Peyer's patch (tissue), 4 donors: Measurements from ENCODE around the gene DLGAP4.

Experiments
- POLR2A ChIP-seq, 2 donors: fragments of 450-650 bp; IDR thresholded peaks; one replicate each; pipeline ENCODE4 v1.5.1; 2017; ENCODE audit warnings: antibody characterized with exemption in 2 of 2, mild to moderate bottlenecking in 2 of 2, moderate library complexity in 2 of 2
- TF ChIP-seq, protein P1 (sequence below), 6 experiments: fragments of 450-650 bp in 4 of 6; fragments of 200-600 bp in 2 of 6; sonication (generic) in 1 of 6; IDR thresholded peaks; one replicate each; pipeline ENCODE4 v1.5.1; 2017 to 2019; ENCODE audit warnings: antibody characterized with exemption in 6 of 6, mild to moderate bottlenecking in 3 of 6, moderate library complexity in 1 of 6

DNA sequence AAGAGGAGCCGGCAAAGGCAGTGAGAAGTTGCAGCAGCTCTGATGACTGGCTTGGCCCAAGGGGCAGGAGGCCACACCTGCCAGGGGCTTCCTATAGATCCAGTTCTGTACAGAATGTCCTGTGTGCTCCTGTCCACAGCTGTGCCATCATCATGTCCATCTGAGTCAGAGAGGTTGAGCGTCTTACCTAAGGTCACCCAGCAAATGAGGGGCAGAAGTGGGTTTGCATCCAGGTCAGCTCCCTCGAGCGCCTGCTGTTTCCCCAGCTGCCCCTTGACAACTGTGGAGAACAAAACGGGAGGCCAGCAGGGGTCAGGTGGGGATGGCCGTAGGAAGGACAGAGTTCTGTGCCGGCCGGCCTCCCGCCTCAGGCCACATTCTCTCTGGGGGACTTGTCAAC is 47.6 kb downstream of the DLGAP4 start:
- TF ChIP-seq POLR2A (IDR thresholded peaks at IDR 0.05), result no peak
- TF ChIP-seq, protein P1, sequence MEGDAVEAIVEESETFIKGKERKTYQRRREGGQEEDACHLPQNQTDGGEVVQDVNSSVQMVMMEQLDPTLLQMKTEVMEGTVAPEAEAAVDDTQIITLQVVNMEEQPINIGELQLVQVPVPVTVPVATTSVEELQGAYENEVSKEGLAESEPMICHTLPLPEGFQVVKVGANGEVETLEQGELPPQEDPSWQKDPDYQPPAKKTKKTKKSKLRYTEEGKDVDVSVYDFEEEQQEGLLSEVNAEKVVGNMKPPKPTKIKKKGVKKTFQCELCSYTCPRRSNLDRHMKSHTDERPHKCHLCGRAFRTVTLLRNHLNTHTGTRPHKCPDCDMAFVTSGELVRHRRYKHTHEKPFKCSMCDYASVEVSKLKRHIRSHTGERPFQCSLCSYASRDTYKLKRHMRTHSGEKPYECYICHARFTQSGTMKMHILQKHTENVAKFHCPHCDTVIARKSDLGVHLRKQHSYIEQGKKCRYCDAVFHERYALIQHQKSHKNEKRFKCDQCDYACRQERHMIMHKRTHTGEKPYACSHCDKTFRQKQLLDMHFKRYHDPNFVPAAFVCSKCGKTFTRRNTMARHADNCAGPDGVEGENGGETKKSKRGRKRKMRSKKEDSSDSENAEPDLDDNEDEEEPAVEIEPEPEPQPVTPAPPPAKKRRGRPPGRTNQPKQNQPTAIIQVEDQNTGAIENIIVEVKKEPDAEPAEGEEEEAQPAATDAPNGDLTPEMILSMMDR (IDR thresholded peaks at IDR 0.05), result no peak
